Skeletal muscle tissue (tissue), 4 donors: ENCODE measurements around the gene S100A3. TPM values are rescaled to one million over a fixed set of nuclear protein-coding genes. Genes with fewer than 3 reads are reported as not detected.

Source experiments
- H3K27ac ChIP-seq: one replicate; pipeline ENCODE4 v1.7.0; 2013; ENCODE audit warnings: mild to moderate bottlenecking, low read depth, low read length, inconsistent platforms
- H3K27me3 ChIP-seq, 3 donors: one replicate each; pipeline ENCODE4 v1.7.0; 2013; ENCODE audit warnings: low read length in 3 of 3; ENCODE audit not compliant: control insufficient read depth in 3 of 3, insufficient read depth in 3 of 3
- H3K36me3 ChIP-seq, 3 donors: one replicate each; pipeline ENCODE4 v1.7.0; 2013; ENCODE audit warnings: low read length in 3 of 3; ENCODE audit not compliant: control insufficient read depth in 3 of 3, insufficient read depth in 3 of 3
- H3K4me1 ChIP-seq, 3 donors: one replicate each; pipeline ENCODE4 v1.7.0; 2013; ENCODE audit warnings: low read length in 3 of 3, mild to moderate bottlenecking in 3 of 3; ENCODE audit not compliant: control insufficient read depth in 3 of 3, insufficient read depth in 3 of 3
- H3K4me3 ChIP-seq, 3 donors: one replicate each; pipeline ENCODE4 v1.7.0; 2013; ENCODE audit warnings: low read length in 3 of 3
- H3K9ac ChIP-seq, 3 donors: one replicate each; pipeline ENCODE4 v1.7.0; 2013; ENCODE audit warnings: low read length in 3 of 3, mild to moderate bottlenecking in 3 of 3, moderate library complexity in 2 of 3, low read depth in 1 of 3
- H3K9me3 ChIP-seq, 3 donors: one replicate each; pipeline ENCODE4 v1.7.0; 2013; ENCODE audit warnings: low read length in 3 of 3; ENCODE audit not compliant: control insufficient read depth in 3 of 3
- total RNA-seq: library from RNA; depleted of rRNA; stranded (reverse); fragments of >200 nt; gene quantifications from one replicate; pipeline ENCODE4 v1.2.3, GENCODE V29; 2014
- donor health status: Osteomylitis.

The S100A3 gene
- total RNA-seq, 1 donor from 2014 or later: not detected

DNA sequence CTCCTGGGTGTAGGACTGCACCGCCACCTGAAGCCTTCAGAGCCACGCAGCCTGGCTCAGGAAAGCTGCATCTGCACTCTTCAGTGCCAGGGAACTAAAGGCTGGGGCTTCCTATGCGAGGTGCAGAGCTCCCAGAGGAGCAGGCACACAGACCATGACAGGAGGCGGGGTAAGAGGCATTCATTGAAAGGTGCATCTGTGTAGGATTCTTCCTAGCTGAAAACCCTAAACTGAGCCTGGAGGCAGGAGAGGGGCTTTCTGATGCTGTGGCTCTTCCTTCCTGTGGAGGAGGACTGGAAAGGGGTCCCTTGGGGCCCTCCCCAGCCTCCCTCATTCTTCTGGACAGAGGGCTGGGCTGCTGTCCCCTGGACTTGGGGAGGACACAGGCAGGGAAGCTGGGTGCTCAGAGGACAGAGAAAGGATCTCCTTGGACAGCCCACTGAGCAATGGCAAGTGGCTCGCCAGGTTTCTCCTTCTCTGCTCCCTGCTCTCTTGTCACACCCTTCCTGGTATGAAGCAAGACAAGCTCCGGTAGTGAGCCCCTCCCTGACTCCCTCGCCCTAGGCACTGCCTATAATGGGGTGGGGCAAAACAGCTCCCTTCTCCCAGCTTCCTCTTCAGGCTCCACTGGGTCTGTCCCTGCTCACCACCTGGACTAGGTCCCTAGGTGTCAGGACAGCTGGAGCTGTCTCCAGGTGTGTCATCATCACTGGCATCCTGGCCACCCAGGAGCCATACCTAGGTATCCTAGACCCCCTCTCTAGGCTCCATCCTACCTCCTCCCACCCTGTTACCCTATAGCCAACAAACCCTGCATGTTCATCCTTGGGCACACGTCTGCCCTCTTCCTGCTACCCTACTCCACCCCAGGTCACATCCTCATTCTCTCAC is 33.3 kb downstream of the S100A3 start:
- Histone ChIP-seq H3K4me3 (no peak overlapping the region), H3K4me1 (peaks cover 2 to 12% (median 4%) of the 10 kb centered on the region in 3 donors), H3K27me3 (no peaks in the 10 kb centered on the region), H3K36me3 (no peaks in the 10 kb centered on the region), H3K9me3 (no peaks in the 10 kb centered on the region), H3K27ac (no peak overlapping the region), H3K9ac (no peak overlapping the region)

DNA sequence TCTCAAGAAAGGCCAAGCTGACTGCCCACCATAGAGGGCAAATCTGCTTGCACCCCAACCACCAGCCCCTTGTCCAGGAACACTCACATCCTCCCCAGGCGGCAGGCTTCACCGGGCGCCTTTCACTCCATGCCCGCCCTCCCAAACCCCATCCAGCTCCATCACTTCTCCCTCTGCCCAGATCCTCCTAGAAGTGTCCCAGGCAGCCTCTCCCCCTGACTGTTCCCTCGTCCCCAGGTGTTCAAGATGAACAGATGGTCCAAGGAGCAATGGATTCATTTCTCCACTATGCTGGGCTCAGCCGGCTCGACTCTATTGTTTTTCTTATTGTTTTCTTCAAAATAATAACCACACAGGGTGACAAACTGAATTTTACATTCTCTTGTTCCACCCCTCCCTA is 35.4 kb downstream of the S100A3 start:
- no peaks in the 10 kb centered on the region for H3K27me3 ChIP-seq

DNA sequence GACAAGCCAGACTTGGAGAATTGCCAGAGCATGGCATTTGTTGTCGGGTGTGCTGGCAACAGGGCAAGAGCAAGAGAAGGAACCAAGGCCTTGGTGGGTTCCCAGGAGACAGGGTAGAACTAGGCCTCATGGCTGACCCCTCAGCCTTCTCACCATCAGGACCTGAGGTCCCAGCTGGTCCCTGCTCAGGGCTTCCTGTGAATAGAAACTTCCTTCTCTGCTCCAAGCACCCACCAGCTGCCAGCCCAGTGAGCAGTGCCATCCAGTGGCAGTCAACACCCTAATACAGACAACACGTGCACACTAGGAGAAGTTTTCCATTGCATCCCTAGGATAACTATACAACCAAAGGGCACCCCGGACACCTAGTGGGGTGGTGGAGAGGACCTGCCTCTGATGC is 36.0 kb downstream of the S100A3 start:
- Histone ChIP-seq H3K27me3 (no peaks in the 10 kb centered on the region), H3K9me3 (no peaks in the 10 kb centered on the region), H3K36me3 (no peaks in the 10 kb centered on the region), H3K9ac (no peak overlapping the region), H3K4me3 (no peak overlapping the region), H3K27ac (no peak overlapping the region), H3K4me1 (peaks cover 2 to 13% (median 5%) of the 10 kb centered on the region in 3 donors)

More for the DNA sequence above, 35.4 kb downstream of the S100A3 start:
- Histone ChIP-seq H3K36me3 (no peaks in the 10 kb centered on the region), H3K4me1 (peaks cover 2 to 13% (median 5%) of the 10 kb centered on the region in 3 donors), H3K27ac (no peak overlapping the region), H3K4me3 (no peak overlapping the region), H3K9ac (no peak overlapping the region), H3K9me3 (no peaks in the 10 kb centered on the region)

DNA sequence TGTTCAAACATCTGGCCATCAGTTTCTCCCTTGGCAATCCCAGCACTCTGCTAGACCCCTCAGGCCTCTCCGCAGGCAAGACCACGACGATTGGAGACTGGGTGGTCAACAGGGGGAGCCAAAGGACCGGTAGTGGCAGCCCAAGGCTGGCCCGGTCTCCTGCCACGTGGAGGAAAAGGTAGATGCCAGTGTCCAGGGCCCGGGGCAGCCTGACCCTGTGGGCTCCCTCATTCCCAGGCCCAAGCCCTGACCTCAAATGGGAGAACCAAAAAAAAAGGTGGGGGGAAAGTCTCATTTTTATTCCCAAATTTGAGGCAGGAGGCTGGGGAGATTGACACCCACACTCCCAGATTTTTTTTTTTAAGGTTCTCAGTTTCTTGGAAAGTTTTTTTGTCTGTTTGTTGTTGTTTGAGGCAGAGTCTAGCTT is 38.1 kb downstream of the S100A3 start:
- no peaks in the 10 kb centered on the region for H3K9me3 ChIP-seq
- no peak overlapping the region for H3K9ac ChIP-seq
- H3K4me3 ChIP-seq: no peak overlapping the region
- H3K27me3 ChIP-seq: no peaks in the 10 kb centered on the region
- no peak overlapping the region for H3K27ac ChIP-seq
- no peaks in the 10 kb centered on the region for H3K36me3 ChIP-seq
- peaks cover 15 to 29% (median 22%) of the 10 kb centered on the region in 3 donors for H3K4me1 ChIP-seq

DNA sequence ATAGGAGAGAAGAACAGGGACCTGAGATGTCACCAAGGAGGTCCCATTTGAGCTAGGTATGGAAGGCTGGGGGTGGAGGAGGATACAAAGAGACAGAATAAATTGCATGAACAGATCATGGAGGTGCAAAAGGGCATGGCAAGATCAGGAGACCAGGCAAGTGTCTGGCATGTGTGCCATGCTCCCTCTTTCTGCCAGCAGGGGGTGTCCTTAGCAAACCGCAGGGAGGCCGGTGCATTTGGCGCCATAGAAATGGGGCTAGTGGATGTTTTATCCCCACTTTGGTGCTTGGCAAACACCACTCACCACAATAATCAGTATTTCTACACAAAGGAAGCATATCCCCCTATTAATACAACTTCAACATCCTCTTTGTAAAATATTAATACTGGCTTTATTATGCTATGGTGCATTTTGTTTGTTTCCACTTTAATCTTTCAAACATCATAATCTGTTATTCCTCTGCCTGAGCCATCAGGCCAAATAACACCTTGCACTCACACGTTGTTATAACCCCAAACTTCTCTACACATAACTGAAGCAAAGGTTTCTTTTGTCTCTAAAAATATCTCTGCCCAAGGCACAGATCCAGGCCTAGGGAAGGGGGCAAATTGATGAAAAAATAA is 39.2 kb downstream of the S100A3 start:
- Histone ChIP-seq H3K4me3 (no peak overlapping the region), H3K36me3 (no peaks in the 10 kb centered on the region), H3K9me3 (no peaks in the 10 kb centered on the region), H3K9ac (no peak overlapping the region), H3K27me3 (no peaks in the 10 kb centered on the region), H3K4me1 (peaks cover 15 to 24% (median 23%) of the 10 kb centered on the region in 3 donors), H3K27ac (no peak overlapping the region)

DNA sequence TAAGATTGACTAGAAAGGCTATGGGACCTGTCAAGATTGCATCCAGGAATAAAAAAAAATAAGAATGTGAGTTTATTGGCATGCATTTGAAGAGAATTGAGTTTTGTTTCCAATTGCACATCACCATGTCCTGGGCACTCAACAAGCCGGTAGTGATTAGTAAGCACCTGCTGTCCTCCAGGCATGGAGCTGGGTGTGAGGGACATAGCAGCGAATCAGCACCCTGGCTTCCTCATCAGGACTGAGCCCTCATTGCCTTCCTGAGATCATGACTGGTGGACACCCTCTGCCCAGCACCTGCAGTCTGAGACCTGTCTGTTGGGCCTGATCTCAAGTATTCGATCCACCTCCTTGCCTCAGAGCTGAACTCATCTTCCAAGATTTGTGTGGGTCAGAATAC is 40.0 kb downstream of the S100A3 start:
- Histone ChIP-seq H3K9ac (no peak overlapping the region), H3K27ac (no peak overlapping the region), H3K27me3 (no peaks in the 10 kb centered on the region), H3K36me3 (no peaks in the 10 kb centered on the region), H3K9me3 (no peaks in the 10 kb centered on the region), H3K4me3 (no peak overlapping the region), H3K4me1 (peaks cover 15 to 24% (median 23%) of the 10 kb centered on the region in 3 donors)

DNA sequence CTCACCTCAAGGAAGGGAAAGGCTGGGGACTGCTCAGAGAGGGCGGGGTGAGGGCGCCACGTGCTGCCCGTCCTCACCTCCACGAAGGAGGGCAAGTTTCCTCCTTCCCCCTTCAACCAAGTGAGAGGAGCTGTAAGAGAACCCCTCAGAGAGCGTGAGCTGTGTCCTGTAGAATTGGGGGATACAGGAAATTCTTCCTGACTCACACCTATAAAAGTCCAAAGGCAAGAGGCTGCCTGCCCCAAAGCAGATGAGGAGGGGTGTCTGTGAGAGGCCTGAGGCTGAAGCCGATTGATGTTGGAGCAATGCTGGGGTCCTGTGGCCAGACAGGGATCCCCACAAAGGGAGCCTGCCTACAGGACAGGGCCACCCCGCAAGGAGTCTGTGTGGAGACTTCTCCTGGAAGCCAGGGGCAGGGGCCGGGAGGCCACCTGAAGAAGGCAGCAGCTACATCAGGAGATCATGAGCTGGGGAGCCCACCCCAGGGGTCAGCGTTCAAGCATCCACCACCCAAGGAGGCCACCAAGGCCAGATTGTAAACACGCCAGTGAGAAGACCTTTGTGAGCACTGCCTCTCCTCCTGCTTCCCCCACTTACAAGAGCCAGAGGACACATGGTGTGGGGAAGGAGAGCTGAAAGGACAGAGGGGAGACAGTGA is 41.0 kb downstream of the S100A3 start:
- peaks cover 15 to 24% (median 23%) of the 10 kb centered on the region in 3 donors for H3K4me1 ChIP-seq
- no peak overlapping the region for H3K4me3 ChIP-seq
- no peaks in the 10 kb centered on the region for H3K36me3 ChIP-seq
- no peak overlapping the region for H3K9ac ChIP-seq
- H3K27me3 ChIP-seq: no peaks in the 10 kb centered on the region
- H3K27ac ChIP-seq: peak overlapping the region; percentile 74
- H3K9me3 ChIP-seq: no peaks in the 10 kb centered on the region

DNA sequence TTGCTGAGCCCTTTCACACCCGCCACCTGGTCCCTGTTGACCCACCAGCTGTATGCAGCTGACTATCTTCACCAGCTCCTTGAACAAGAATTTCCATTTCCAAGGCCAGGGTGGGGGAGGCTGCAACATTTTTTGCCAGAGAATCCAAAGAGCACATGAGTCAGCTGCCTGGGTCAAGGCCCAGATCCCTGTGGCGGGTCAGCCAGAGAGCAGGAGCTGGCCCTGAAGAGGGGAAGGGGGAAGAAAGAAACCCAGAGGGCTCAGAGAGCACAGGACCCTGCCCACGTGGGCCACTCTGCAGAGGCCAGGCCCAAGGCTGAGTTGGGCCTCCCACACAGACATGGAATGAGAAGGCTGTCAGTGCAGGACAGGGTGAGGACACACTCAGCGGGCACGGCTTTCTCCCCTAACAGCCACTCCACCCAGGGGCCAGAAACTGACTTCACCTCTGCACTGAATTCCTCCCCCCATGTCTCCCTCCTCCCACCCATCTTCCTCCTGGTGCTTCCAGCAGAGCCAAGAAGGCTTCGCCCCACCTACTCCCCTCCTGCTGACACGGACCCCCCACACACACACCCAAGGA is 42.1 kb downstream of the S100A3 start:
- H3K4me3 ChIP-seq: no peak overlapping the region
- H3K27ac ChIP-seq: peak overlapping the region; percentile 74
- peaks cover 15 to 23% (median 19%) of the 10 kb centered on the region in 3 donors for H3K4me1 ChIP-seq
- H3K36me3 ChIP-seq: no peaks in the 10 kb centered on the region
- H3K9ac ChIP-seq: peak overlapping the region in 1 of 3 donors; percentile 66
- no peaks in the 10 kb centered on the region for H3K27me3 ChIP-seq
- no peaks in the 10 kb centered on the region for H3K9me3 ChIP-seq

DNA sequence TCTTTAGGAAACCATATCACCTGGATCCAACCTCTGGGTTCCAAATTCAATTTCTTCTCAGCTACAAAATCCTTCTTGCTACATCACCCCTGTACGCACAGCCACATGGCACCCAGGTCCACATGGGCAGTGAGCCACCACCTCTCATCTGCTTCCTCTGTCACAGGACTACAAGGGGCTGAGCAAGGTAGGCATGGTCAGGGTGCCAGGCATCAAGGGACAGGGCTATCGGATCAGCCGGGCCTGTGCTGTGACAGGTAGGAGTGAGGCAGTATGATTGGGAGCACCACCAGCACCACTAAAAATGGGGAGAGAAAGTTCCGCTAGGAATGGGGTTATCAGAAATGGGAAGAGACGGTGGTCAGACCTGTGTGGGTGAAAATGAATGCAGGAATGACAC is 42.7 kb downstream of the S100A3 start:
- Histone ChIP-seq H3K27ac (peak overlapping the region; percentile 74), H3K4me1 (peaks cover 15 to 23% (median 19%) of the 10 kb centered on the region in 3 donors), H3K4me3 (no peak overlapping the region), H3K27me3 (no peaks in the 10 kb centered on the region), H3K9me3 (no peaks in the 10 kb centered on the region), H3K36me3 (no peaks in the 10 kb centered on the region), H3K9ac (no peak overlapping the region)
